Measurements from ENCODE around the gene DHRS13.
"Not testable (repeated sequence)": the region's sequence is repeated elsewhere in the genome, so short reads cannot be mapped to it uniquely, and the experiment has no call there.

The DHRS13 gene

DNA sequence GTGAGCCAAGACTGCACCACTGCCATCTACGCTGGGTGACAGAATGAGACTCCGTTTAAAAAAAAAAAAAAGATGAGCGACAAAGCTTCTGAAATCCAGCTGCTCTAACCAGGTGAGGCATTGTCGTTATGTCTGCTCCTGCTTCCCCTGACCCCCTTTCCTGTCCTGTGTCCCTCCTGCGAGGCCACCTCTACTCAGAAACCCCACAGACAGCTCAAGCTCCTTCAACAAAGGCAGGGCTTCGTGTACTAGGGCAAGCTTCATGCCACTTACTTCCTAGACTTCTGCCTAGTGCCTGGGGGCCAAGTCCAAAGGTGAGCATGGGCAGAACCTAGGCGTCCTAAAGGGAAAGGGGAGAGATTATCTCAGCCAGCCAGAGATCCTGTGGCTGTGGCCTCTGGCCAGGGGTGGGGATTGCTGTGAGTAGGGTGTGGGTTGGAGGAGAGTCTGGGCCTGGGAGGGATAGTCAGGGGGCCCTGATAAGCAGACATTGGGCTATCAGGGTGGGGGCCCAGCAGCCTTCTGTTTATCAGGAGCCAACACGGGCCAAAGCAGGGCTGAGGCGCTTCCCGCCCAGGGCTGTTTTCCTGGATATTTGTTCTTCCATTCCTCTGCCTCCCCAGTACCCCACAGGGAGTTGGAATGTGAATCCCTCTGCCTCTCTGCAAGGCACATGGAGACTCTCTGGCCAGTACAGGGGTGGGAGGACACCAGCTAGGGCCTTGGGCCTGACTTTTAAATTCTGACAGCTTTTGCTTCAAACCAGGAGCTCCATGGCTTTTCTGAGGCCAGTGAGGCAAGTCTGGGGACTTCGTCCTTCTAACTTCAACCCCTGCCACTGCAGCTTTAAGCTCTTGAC is 37.7 kb downstream of the DHRS13 start:
- FAIRE-seq (no peak), DNase-seq (ENCODE audit: extremely low spot score, insufficient read length, low read depth) (no peak)

DNA sequence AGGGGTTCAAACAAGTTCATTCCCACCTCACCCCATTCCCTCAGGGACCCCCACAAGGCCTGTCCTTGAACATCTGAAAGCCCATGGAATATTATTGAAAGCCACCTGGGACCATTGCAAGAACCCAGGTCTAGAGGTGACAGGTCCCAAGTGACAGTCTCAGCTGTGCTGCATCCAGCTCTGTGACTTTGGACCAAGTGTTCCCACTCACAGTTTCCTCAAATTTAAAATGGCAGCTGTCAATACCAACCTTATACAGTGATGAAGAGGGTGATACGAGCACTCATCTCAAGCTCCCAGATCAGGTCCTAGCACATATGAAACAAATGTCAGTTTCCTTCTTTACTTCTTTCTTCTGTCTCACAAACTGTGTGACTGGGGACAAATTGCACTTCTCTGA is 38.9 kb downstream of the DHRS13 start:
- DNase-seq (ENCODE audit: extremely low spot score, insufficient read length, low read depth) = no peak
- FAIRE-seq = no peak

DNA sequence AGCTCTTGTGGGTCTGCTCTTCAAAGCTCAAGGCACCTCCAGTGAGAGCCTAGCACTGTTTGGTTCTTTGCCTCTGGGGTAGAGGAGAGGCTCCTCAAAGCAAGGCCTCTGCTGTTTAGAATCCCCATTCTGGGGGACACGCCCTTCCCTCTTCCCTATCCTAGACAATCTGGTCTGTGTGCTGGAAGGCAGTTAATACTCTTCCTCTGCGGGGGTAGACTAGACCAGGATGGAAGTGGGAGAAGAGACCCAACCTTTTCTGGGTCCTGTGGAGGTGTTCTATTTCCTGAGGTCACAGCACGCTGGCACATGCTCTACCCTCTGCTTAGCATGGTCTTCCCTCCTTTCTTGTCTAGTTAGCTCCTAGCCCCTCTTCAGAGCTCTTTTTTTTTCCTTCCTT is 40.3 kb downstream of the DHRS13 start:
- DNase-seq (ENCODE audit: extremely low spot score, insufficient read length, low read depth) (no peak), FAIRE-seq (no peak)

DNA sequence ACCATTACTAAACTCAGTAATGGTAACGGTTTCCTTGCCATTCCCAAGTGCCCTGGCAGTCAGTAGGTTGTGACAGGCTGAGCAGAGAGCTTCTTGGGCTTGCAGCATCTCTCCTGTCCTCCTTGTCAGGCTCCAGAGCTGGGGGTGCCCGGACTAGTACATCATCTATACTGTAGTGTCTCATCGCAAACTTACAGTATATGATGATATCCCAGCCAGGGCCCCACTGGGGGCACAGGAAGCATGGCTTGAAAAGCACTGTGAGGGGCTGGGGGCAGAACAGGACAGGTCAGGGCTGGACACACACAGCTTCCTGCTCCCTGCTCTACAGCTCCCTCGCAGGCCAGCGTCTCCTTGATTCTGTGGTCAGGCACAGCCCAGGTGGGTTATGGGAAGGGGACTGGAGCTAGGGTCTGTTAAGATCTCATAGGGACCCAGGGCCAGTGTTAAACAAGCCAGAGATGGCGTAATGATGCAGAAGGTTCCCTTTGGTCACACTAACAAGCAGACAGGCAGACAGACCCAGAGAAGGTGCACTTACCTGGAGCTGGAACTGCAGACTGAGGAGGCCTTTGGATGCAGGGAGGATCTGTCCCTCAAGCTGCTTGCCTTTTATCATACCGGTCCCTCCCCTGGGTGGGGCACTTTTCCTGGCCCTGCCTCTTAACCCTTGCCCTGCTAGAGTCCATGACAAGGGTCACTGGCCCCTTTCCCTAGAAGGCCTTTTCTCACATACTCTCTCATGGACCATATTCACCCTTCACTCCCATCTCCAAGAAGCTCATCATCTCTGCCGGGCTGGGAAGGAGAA is 41.3 kb downstream of the DHRS13 start:
- FAIRE-seq (no peak), DNase-seq (ENCODE audit: extremely low spot score, insufficient read length, low read depth) (no peak)

DNA sequence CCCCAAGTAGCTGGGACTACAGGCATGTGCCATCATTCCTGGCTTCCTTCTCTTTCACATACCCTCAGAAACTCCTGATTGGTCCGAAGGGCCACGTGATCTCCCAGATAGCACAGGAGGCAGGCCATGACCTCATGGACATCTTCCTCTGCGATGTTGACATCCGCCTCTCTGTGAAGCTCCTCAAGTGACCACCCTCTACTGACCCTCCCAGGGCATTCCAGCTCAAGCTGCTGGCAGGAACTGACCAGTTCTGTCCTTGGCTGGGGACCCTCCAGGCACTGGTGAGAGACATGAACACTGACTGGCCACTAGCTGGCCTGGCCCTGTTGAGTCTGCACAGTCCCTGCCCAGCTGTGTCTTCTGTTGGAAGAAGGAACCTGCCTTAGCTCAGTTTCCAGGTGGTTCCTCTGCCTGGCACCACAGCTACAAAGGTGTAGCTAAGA is 42.5 kb downstream of the DHRS13 start:
- FAIRE-seq = no peak

DNA sequence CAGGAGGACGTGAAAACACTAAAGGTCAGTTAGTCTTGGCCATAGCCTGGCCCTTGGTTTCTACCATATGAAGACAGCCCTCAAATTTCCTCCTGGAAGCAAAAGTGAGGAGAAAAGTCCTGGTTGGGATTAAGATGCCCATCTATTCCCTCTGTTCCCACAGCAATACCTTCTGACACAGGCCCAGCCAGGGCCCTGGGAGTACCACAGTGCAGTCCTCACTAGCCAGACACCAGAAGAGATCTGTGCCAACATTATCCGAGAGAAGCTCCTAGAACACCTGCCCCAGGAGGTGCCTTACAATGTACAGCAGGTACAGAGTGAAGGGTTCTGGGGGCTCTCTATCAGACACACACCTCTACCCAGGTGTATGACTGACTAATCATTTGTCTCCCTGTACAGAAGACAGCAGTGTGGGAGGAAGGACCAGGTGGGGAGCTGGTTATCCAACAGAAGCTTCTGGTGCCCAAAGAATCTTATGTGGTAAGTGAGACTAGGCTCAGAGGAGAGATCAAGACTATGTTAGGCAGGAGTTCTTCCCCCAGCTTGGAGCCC is 44.0 kb downstream of the DHRS13 start:
- no peak for FAIRE-seq
- no peak for DNase-seq (ENCODE audit: extremely low spot score, insufficient read length, low read depth)

More for the DNA sequence above, 42.5 kb downstream of the DHRS13 start:
- DNase-seq (ENCODE audit: extremely low spot score, insufficient read length, low read depth) = no peak

DNA sequence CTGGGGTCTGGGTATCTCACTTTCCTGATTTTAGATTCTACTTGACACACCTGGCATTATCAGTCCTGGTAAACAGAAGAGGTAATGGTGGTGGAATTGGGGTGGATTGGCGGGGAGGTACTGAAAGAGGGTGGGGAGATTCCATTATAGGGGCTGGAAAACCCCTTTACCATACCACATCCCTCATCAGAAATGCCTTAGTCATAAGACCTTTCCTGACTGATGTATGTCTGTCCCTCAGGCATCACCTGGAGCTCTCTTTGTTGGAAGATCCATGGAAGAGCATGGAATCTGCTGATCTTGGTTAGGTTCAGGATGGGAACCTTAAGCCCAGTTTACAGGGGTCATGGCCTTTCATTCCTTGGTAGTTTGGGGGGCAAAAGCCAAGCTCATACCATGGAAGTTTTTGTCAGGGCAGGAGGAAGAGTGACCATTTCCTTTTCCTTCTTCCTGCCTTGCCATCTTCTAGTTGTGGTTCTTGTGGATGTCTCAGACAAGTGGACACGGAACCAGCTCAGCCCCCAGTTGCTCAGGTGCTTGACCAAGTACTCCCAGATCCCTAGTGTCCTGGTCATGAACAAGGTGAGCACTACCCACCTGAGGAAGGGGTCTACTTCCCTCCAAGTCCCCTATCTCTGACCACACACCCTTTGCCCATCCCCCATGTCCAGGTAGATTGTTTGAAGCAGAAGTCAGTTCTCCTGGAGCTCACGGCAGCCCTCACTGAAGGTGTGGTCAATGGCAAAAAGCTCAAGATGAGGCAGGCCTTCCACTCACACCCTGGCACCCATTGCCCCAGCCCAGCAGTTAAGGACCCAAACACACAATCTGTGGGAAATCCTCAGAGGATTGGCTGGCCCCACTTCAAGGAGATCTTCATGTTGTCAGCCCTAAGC is 44.7 kb downstream of the DHRS13 start:
- no peak for FAIRE-seq

DNA sequence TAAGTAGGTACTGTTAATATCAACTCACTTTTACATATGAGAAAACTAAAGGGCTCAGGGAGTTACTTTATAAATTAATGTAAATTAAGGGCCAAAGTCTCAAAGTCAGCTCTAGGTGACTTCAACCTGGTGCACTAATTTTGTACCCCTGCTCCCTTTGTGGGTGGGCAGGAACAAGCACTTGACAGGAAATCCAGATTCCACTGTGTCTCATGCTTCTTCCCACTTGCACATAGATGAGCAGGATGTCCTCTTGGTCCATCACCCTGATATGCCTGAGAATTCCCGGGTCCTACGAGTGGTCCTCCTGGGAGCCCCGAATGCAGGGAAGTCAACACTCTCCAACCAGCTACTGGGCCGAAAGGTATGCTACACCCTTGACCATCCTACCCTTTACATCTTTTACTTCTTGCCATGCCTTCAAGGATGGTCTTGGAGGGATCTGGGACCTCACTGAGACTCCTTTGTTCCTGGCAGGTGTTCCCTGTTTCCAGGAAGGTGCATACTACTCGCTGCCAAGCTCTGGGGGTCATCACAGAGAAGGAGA is 46.8 kb downstream of the DHRS13 start:
- DNase-seq (ENCODE audit: extremely low spot score, insufficient read length, low read depth) (no peak), FAIRE-seq (no peak)

More for the DNA sequence above, 44.7 kb downstream of the DHRS13 start:
- no peak for DNase-seq (ENCODE audit: extremely low spot score, insufficient read length, low read depth)

DNA sequence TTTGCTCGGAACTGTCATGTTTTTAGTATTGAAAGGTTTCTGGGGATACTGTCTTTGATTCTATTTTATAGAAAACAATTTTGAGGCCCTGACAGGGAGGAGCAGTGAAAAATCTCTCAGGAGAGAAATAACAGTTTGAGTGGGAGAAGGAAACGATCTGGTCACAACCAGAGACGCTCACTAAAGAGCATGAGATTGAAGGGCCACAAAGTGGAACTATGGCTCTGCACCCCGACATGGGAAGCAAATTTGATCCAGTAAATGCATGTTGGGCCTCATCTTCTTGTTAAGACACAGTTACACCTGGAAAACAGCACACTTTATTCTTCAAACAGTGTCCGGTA is 47.6 kb downstream of the DHRS13 start:
- FAIRE-seq = no peak
- no peak for DNase-seq (ENCODE audit: extremely low spot score, insufficient read length, low read depth)

DNA sequence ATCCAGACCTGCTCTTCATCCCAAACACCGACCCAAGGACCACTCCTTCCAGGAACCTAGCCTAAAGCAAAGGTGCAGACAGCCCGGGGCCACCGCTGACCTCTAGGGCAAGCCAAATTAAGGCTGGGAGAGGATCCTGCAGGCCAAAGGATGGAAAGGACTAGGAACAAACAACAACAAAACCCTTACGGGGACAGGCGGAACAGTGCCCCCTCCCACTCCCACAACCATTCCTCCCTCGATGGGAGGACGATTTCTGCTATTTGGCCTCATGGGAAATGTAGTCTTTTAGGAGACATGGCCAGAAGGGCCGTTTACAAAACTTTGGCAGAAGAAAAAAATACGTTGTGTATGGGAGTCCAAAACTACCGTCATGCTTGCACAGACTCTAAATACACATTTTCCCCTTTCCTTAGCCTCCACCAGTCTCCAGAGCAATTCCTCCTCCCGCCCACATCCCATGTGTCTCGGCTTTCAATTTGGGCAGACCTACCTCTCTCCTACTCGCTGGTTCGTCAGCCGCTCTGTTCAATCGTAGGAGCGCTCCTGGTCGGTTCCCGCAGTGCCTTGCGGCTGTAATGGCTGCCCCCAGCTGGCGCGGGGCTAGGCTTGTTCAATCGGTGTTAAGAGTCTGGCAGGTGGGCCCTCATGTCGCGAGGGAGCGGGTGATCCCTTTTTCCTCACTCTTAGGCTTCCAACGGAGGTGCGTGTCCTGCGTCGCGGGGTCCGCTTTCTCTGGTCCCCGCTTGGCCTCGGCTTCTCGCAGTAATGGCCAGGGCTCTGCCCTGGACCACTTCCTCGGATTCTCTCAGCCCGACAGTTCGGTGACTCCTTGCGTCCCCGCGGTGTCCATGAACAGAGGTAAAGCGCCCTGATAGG is 48.2 kb downstream of the DHRS13 start, which contains the start of gene ERAL1:
Gene ERAL1, plus strand, starts transcription at position 560 of the 879 bp plus-strand sequence. Its CDS starts 19 bp downstream, at position 579.
- peak; percentile 94 for FAIRE-seq
- DNase-seq (ENCODE audit: extremely low spot score, insufficient read length, low read depth) = peak; percentile 79

DNA sequence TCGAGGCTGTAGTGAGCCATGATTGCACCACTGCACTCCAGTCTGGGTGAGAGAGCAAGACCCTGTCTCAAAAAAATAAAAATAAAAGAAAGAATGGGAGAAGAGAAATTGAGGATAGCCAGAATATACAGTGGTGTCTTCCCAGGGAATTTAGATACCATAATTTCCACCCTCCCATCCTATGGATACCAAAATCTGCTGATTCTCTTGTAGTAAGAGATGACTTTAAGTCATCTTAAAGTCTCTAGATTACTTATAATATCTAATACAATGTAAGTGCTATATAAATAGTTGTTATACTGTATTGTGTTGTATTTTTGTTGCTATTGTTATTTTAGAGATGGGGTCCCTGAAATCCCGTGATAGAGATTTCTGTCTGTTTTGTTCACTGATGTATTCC is 49.6 kb downstream of the DHRS13 start:
- DNase-seq (ENCODE audit: extremely low spot score, insufficient read length, low read depth) (no peak), FAIRE-seq (no peak)

DNA sequence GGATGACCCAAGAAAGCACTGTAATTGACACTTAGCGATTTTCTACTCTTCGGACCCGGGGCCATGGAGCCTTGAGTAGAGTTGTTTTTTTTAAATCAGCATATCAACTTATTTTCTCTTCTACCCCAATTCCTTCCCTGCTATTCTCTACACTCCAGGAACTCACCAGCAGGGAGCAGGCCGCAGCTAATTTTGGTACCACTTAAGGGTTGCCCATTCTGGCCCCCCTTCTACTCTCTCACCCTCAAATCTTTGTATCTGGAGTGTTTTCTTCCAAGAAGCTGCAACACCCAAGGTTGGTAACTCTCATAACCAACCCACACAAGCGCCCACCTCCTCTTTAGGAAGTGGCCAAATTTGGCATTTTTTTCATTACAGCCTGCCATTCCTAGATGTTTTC is 53.6 kb downstream of the DHRS13 start:
- FAIRE-seq (no peak), DNase-seq (ENCODE audit: extremely low spot score, insufficient read length, low read depth) (no peak)

DNA sequence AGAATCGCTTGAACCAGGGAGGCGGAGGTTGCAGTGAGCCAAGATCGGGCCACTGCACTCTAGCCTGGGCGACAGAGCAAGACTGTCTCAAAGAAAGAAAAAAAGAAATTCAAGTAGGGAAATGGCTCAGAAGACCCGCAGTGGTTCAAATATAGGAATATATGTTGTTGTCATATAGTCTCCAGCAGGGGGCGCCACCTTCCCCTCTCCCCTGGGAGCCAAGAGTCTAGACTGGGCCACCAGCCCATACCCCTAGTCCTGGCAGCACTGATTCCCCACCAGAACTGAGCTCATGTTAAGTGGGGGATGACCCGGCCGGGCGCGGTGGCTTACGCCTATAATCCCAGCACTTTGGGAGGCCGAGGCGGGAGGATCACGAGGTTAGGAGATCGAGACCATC is 54.2 kb downstream of the DHRS13 start:
- DNase-seq (ENCODE audit: extremely low spot score, insufficient read length, low read depth) = not testable (repeated sequence)

More for the DNA sequence above, 54.2 kb downstream of the DHRS13 start:
- FAIRE-seq = peak; percentile 42
